HepG2 (cell line): ENCODE measurements around the gene FAAP100. TPM values are rescaled to one million over a fixed set of nuclear protein-coding genes. Genes with fewer than 3 reads are reported as not detected.

Experiments
- CSRNP2 ChIP-seq: sonication (generic); formaldehyde crosslinking; conservative IDR thresholded peaks from 2 replicates; pipeline ENCODE4 v1.8.0; 2022; ENCODE audit warnings: low read depth, missing genetic modification reagents
- IRF1 ChIP-seq: sonication (generic); formaldehyde crosslinking; IDR thresholded peaks from 2 replicates; pipeline ENCODE4 v1.4.0; 2020; ENCODE audit warnings: low read depth, mild to moderate bottlenecking, missing genetic modification reagents
- KLF15 ChIP-seq: sonication (generic); formaldehyde crosslinking; IDR thresholded peaks from 2 replicates; pipeline ENCODE4 v1.8.1; 2023; ENCODE audit warnings: borderline replicate concordance, mild to moderate bottlenecking, inconsistent platforms, missing genetic modification reagents, mixed read lengths
- KMT2A ChIP-seq: sonication (generic); formaldehyde crosslinking; IDR thresholded peaks from 2 replicates; pipeline ENCODE4 v1.4.0; 2020; ENCODE audit warnings: missing genetic modification reagents
- LBX2 ChIP-seq: sonication (generic); formaldehyde crosslinking; IDR thresholded peaks from 2 replicates; pipeline ENCODE4 v1.5.0; 2020; ENCODE audit warnings: missing genetic modification reagents, mild to moderate bottlenecking, borderline replicate concordance
- MLLT10 ChIP-seq: sonication (generic); formaldehyde crosslinking; IDR thresholded peaks from 2 replicates; pipeline ENCODE4 v1.4.0; 2020; ENCODE audit warnings: missing genetic modification reagents
- NFYB ChIP-seq: sonication (generic); formaldehyde crosslinking; IDR thresholded peaks from 2 replicates; pipeline ENCODE4 v1.4.0; 2020; ENCODE audit warnings: missing genetic modification reagents
- RXRA ChIP-seq: sonication (generic); formaldehyde crosslinking; IDR thresholded peaks from 2 replicates; pipeline ENCODE4 v1.5.1; 2020; ENCODE audit warnings: missing genetic modification reagents
- SOX5 ChIP-seq: IDR thresholded peaks from 2 replicates; pipeline ENCODE4 v1.6.1; 2016; ENCODE audit warnings: borderline replicate concordance
- ZBTB10 ChIP-seq: sonication (generic); formaldehyde crosslinking; IDR thresholded peaks from 2 replicates; pipeline ENCODE4 v1.4.0; 2020; ENCODE audit warnings: missing genetic modification reagents, borderline replicate concordance
- ZNF121 ChIP-seq: sonication (generic); formaldehyde crosslinking; IDR thresholded peaks from 2 replicates; pipeline ENCODE4 v1.5.0; 2020; ENCODE audit warnings: mild to moderate bottlenecking, missing genetic modification reagents
- ZNF441 ChIP-seq: sonication (generic); formaldehyde crosslinking; IDR thresholded peaks from 2 replicates; pipeline ENCODE4 v1.7.0; 2021; ENCODE audit warnings: missing genetic modification reagents, borderline replicate concordance
- ZNF550 ChIP-seq: sonication (generic); formaldehyde crosslinking; IDR thresholded peaks from 2 replicates; pipeline ENCODE4 v1.4.0; 2020; ENCODE audit warnings: mild to moderate bottlenecking, missing genetic modification reagents, borderline replicate concordance
- ZSCAN20 ChIP-seq: sonication (generic); formaldehyde crosslinking; IDR thresholded peaks from 2 replicates; pipeline ENCODE4 v1.4.0; 2020; ENCODE audit warnings: missing genetic modification reagents, mild to moderate bottlenecking, borderline replicate concordance
- polyA plus RNA-seq, 8 experiments: library from polyadenylated mRNA; depleted of rRNA in 3 of 8; stranded (reverse) in 7 of 8; unstranded in 1 of 8; fragments of >200 nt; fragmentation: Illumina TruSeq in 4 of 8; extraction: Trizol in 4 of 8; gene quantifications; 2 replicates each; pipeline versions ENCODE4 v1.2.1 to v1.2.3, GENCODE V29; 2011 to 2016; ENCODE audit warnings: low read depth in 4 of 8, missing spikeins in 1 of 8, mixed read lengths in 1 of 8; ENCODE audit not compliant: insufficient read depth in 1 of 8
- total RNA-seq, 5 experiments: library from RNA; depleted of rRNA; stranded (reverse); fragments of >200 nt; fragmentation: Illumina TruSeq; extraction: Trizol; gene quantifications; 2 replicates each; pipeline ENCODE4 v1.2.3, GENCODE V29; 2016; ENCODE audit warnings: low read depth in 1 of 5

The FAAP100 gene
- total and polyA plus RNA-seq, 2 of the 13 experiments (the other 11 are each of a cell fraction or from before 2014, with no cell fraction given): 7.6 to 20.8 TPM

GRCh38 chr17:81508639-81509206 lies 43.4 kb downstream of the FAAP100 start (continued):
- TF ChIP-seq KLF15 (CRISPR knock-in tag) (no peak), ZNF121 (CRISPR knock-in tag) (no peak), KMT2A (CRISPR knock-in tag) (no peak), ZSCAN20 (CRISPR knock-in tag) (no peak), MLLT10 (CRISPR knock-in tag) (no peak), ZNF441 (CRISPR knock-in tag) (no peak), RXRA (CRISPR knock-in tag) (no peak), CSRNP2 (CRISPR knock-in tag) (no peak), NFYB (CRISPR knock-in tag) (no peak), SOX5 (no peak), ZNF550 (no peak), ZBTB10 (CRISPR knock-in tag) (no peak), IRF1 (no peak), LBX2 (no peak)
